H9 (cell line): Measurements from ENCODE around the gene PRUNE2. TPM values are rescaled to one million over a fixed set of nuclear protein-coding genes. Genes with fewer than 3 reads are reported as not detected.
A peak's percentile ranks its signal among the peaks of the same experiment; 100 is the strongest.

Experiments used
- DNase-seq: peaks from one replicate; pipeline ENCODE4 v3.0.0-alpha.2; 2017
- H2AFZ ChIP-seq: one replicate; pipeline ENCODE4 v1.6.1; 2013; ENCODE audit warnings: mild to moderate bottlenecking, low read length, control low read depth, moderate library complexity
- H2AK5ac ChIP-seq: 2 replicates; pipeline ENCODE4 v1.6.1; 2013; ENCODE audit warnings: low read length, control low read depth, mixed read lengths; ENCODE audit not compliant: insufficient read length
- H2BK120ac ChIP-seq: one replicate; pipeline ENCODE4 v1.6.1; 2013; ENCODE audit warnings: low read depth, mild to moderate bottlenecking, low read length, control low read depth, inconsistent platforms; ENCODE audit not compliant: poor library complexity, severe bottlenecking
- H2BK12ac ChIP-seq: 2 replicates; pipeline ENCODE4 v1.6.1; 2013; ENCODE audit warnings: low read length, control low read depth, mixed read lengths, low read depth; ENCODE audit not compliant: insufficient read length
- H2BK15ac ChIP-seq: 2 replicates; pipeline ENCODE4 v1.6.1; 2013; ENCODE audit warnings: low read depth, low read length, control low read depth
- H2BK20ac ChIP-seq: one replicate; pipeline ENCODE4 v1.6.1; 2013; ENCODE audit warnings: low read depth, mild to moderate bottlenecking, low read length, control low read depth, inconsistent platforms; ENCODE audit not compliant: poor library complexity, severe bottlenecking
- H2BK5ac ChIP-seq: 2 replicates; pipeline ENCODE4 v1.6.1; 2013; ENCODE audit warnings: low read length, control low read depth, mixed read lengths; ENCODE audit not compliant: insufficient read length
- H3K14ac ChIP-seq: 2 replicates; pipeline ENCODE4 v1.6.1; 2013; ENCODE audit warnings: low read length, control low read depth; ENCODE audit not compliant: insufficient read depth
- H3K18ac ChIP-seq: 2 replicates; pipeline ENCODE4 v1.6.1; 2013; ENCODE audit warnings: low read depth, mild to moderate bottlenecking, mixed read lengths, low read length, control low read depth; ENCODE audit not compliant: insufficient read length
- H3K23ac ChIP-seq: 2 replicates; pipeline ENCODE4 v1.6.1; 2013; ENCODE audit warnings: low read length, control low read depth, mixed read lengths, low read depth; ENCODE audit not compliant: insufficient read length
- H3K23me2 ChIP-seq: 2 replicates; pipeline ENCODE4 v1.6.1; 2013; ENCODE audit warnings: low read depth, mild to moderate bottlenecking, mixed read lengths, low read length, control low read depth; ENCODE audit not compliant: insufficient read length, poor library complexity, severe bottlenecking
- H3K27ac ChIP-seq: 2 replicates; pipeline ENCODE4 v1.5.1; 2013; ENCODE audit warnings: low read length, control low read depth, mixed read lengths, low read depth; ENCODE audit not compliant: insufficient read length
- H3K27me3 ChIP-seq: 2 replicates; pipeline ENCODE4 v1.6.1; 2013; ENCODE audit warnings: low read length, control low read depth, inconsistent platforms; ENCODE audit not compliant: insufficient read depth
- H3K4ac ChIP-seq: 2 replicates; pipeline ENCODE4 v1.6.1; 2013; ENCODE audit warnings: low read depth, mild to moderate bottlenecking, control low read depth, inconsistent platforms, low read length, moderate library complexity
- H3K4me1 ChIP-seq: 2 replicates; pipeline ENCODE4 v1.6.1; 2013; ENCODE audit warnings: low read length, control low read depth, inconsistent platforms; ENCODE audit not compliant: insufficient read depth
- H3K4me2 ChIP-seq: 2 replicates; pipeline ENCODE4 v1.6.1; 2013; ENCODE audit warnings: low read length, control low read depth, mixed read lengths; ENCODE audit not compliant: insufficient read length, insufficient read depth
- H3K56ac ChIP-seq: 2 replicates; pipeline ENCODE4 v1.6.1; 2013; ENCODE audit warnings: low read depth, mild to moderate bottlenecking, mixed read lengths, low read length, control low read depth; ENCODE audit not compliant: insufficient read length
- H3K79me1 ChIP-seq: 2 replicates; pipeline ENCODE4 v1.6.1; 2013; ENCODE audit warnings: low read depth, mild to moderate bottlenecking, moderate library complexity, low read length, control low read depth, inconsistent platforms; ENCODE audit not compliant: insufficient read depth, poor library complexity, severe bottlenecking
- H3K79me2 ChIP-seq: 2 replicates; pipeline ENCODE4 v1.6.1; 2013; ENCODE audit warnings: low read length, control low read depth, inconsistent platforms; ENCODE audit not compliant: insufficient read depth
- H3K9ac ChIP-seq: 2 replicates; pipeline ENCODE4 v1.6.1; 2013; ENCODE audit warnings: low read length, control low read depth, mixed read lengths; ENCODE audit not compliant: insufficient read length; ENCODE audit errors: extremely low read depth
- H3K9me3 ChIP-seq: one replicate; pipeline ENCODE4 v1.6.1; 2013; ENCODE audit warnings: low read depth, low read length, inconsistent platforms; ENCODE audit not compliant: control insufficient read depth
- H3T11ph ChIP-seq: one replicate; pipeline ENCODE4 v1.6.1; 2013; ENCODE audit warnings: mild to moderate bottlenecking, low read length, control low read depth, inconsistent platforms
- H4K20me1 ChIP-seq: one replicate; pipeline ENCODE4 v1.6.1; 2013; ENCODE audit not compliant: control insufficient read depth, insufficient read length, insufficient read depth
- H4K5ac ChIP-seq: 2 replicates; pipeline ENCODE4 v1.6.1; 2013; ENCODE audit warnings: low read depth, mild to moderate bottlenecking, mixed read lengths, low read length, control low read depth; ENCODE audit not compliant: insufficient read length
- H4K8ac ChIP-seq: replicated peaks from 2 replicates; pipeline ENCODE4 v1.6.1; 2013; ENCODE audit warnings: low read length, control low read depth, mixed read lengths, low read depth; ENCODE audit not compliant: insufficient read length
- H4K91ac ChIP-seq: 2 replicates; pipeline ENCODE4 v1.6.1; 2013; ENCODE audit warnings: low read depth, mild to moderate bottlenecking, moderate library complexity, mixed read lengths, low read length, control low read depth; ENCODE audit not compliant: insufficient read length
- H3K27ac Mint-ChIP-seq, 3 experiments: 2 replicates in 2 of 3; 3 replicates in 1 of 3; pipeline ENCODE4 v1.8.0; 2020 to 2021; ENCODE audit warnings: mixed read lengths in 3 of 3, mild to moderate bottlenecking in 1 of 3, moderate library complexity in 1 of 3
- H3K27me3 Mint-ChIP-seq: 2 replicates; pipeline ENCODE4 v1.8.0; 2021; ENCODE audit warnings: low read depth, mild to moderate bottlenecking, moderate library complexity, mixed read lengths
- H3K36me3 Mint-ChIP-seq, 3 experiments: 2 replicates in 2 of 3; 3 replicates in 1 of 3; pipeline ENCODE4 v1.8.0; 2020 to 2021; ENCODE audit warnings: low read depth in 3 of 3, mixed read lengths in 3 of 3; ENCODE audit not compliant: insufficient read depth in 1 of 3
- H3K4me1 Mint-ChIP-seq, 2 experiments: 2 replicates each; pipeline ENCODE4 v1.8.0; 2020; ENCODE audit warnings: mixed read lengths in 2 of 2
- H3K4me3 Mint-ChIP-seq, 2 experiments: 2 replicates in 1 of 2; 3 replicates in 1 of 2; pipeline ENCODE4 v1.8.0; 2020 to 2021; ENCODE audit warnings: mild to moderate bottlenecking in 2 of 2, mixed read lengths in 2 of 2, moderate library complexity in 1 of 2
- H3K9me3 Mint-ChIP-seq, 2 experiments: 2 replicates in 1 of 2; 3 replicates in 1 of 2; pipeline ENCODE4 v1.8.0; 2020; ENCODE audit warnings: mild to moderate bottlenecking in 2 of 2, mixed read lengths in 2 of 2, moderate library complexity in 1 of 2
- CTCF ChIP-seq: fragments of 200-600 bp; sonication (generic); conservative IDR thresholded peaks from 3 replicates; pipeline ENCODE4 v1.8.0; 2021; ENCODE audit warnings: antibody characterized with exemption, mild to moderate bottlenecking
- WGBS: extraction: QIAGEN DNeasy Blood & Tissue Kit; methylation state at CpG from one replicate; pipeline ENCODE4 v1.1.7; 2013; ENCODE audit warnings: missing lambda C conversion rate, low lambda C conversion rate, mixed read lengths; ENCODE audit not compliant: insufficient read length; ENCODE audit errors: extremely low coverage; 5-methylcytosine and 5-hydroxymethylcytosine counted together
- total RNA-seq: library from RNA; stranded (reverse); gene quantifications from 2 replicates; pipeline ENCODE4 v1.2.1, GENCODE V29; 2021

The PRUNE2 gene
- total RNA-seq, 1 experiment from 2014 or later: 12.1 TPM

- H3K9me3 ChIP-seq: no peaks in the 10 kb centered on the region
- H2BK120ac ChIP-seq: no peak overlapping the region
- no peaks in the 10 kb centered on the region for H3K27me3 ChIP-seq
- H3K18ac ChIP-seq: no peak overlapping the region
- H2BK12ac ChIP-seq: no peak overlapping the region
- H2BK20ac ChIP-seq: no peak overlapping the region
- no peak overlapping the region for H4K8ac ChIP-seq
- no peaks in the 10 kb centered on the region; a peak in 1 of 7 replicates for H3K36me3 Mint-ChIP-seq
- H3K9me3 Mint-ChIP-seq: no peaks in the 10 kb centered on the region
- peaks cover 10 to 23% of the 10 kb centered on the region in 2 experiments for H3K4me1 Mint-ChIP-seq
- no peak overlapping the region for H3K9ac ChIP-seq
- H3K27me3 Mint-ChIP-seq: peaks cover 2% of the 10 kb centered on the region; the same call in 1 of the 2 replicates
- H2AK5ac ChIP-seq: no peak overlapping the region
- H3K4ac ChIP-seq: no peak overlapping the region
- H2BK15ac ChIP-seq: no peak overlapping the region
- H3K56ac ChIP-seq: no peak overlapping the region
- H3K27ac ChIP-seq: no peak overlapping the region
- H3K79me2 ChIP-seq: 0 out of 2 replicates have a peak, but pooled peaks cover 1% of the 10 kb centered on the region
- H3T11ph ChIP-seq: no peak overlapping the region
- H4K91ac ChIP-seq: no peak overlapping the region
- no CpG with 5 or more reads among the region's 5 CpGs for WGBS
- no peak overlapping the region for H3K4me2 ChIP-seq
- H3K14ac ChIP-seq: no peak overlapping the region
- no peak overlapping the region for H4K5ac ChIP-seq
- no peaks in the 10 kb centered on the region for H4K20me1 ChIP-seq
- no peak for DNase-seq
- H3K23ac ChIP-seq: no peak overlapping the region
- no peak overlapping the region for H3K4me3 Mint-ChIP-seq
- H3K23me2 ChIP-seq: no peaks in the 10 kb centered on the region
- H3K79me1 ChIP-seq: no peaks in the 10 kb centered on the region
- peaks cover 2% of the 10 kb centered on the region; the same call in 1 of the 2 replicates for H3K4me1 ChIP-seq
- no peak for TF ChIP-seq CTCF
- H3K27ac Mint-ChIP-seq: no peak overlapping the region
- peak overlapping the region; percentile 12 for H2BK5ac ChIP-seq
- H2AFZ ChIP-seq: no peak overlapping the region
These were observed 11.7 kb downstream of the PRUNE2 start for GRCh38 chr9:76894198-76894597.
